GM19463 (cell line): ENCODE measurements around the gene FOLH1.
"Not testable (repeated sequence)": the region's sequence is repeated elsewhere in the genome, so short reads cannot be mapped to it uniquely, and the experiment has no call there.

Experiments used
- ATAC-seq: cut with Tn5 transposase; IDR thresholded peaks from one replicate; pipeline ENCODE4 v1.9.1; 2021; ENCODE audit warnings: mild to moderate bottlenecking, moderate library complexity; ENCODE audit not compliant: unreplicated experiment

The FOLH1 gene

GRCh38 chr11:49208006-49208721 lies at the start of gene FOLH1:
FOLH1 (minus strand) TSS chr11:49208602; CDS start chr11:49208409, 193 bp downstream.
- ATAC-seq, result no peak

GRCh38 chr11:49255148-49255547 lies 46.7 kb upstream of the FOLH1 start:
- ATAC-seq, result not testable (repeated sequence)

DNA sequence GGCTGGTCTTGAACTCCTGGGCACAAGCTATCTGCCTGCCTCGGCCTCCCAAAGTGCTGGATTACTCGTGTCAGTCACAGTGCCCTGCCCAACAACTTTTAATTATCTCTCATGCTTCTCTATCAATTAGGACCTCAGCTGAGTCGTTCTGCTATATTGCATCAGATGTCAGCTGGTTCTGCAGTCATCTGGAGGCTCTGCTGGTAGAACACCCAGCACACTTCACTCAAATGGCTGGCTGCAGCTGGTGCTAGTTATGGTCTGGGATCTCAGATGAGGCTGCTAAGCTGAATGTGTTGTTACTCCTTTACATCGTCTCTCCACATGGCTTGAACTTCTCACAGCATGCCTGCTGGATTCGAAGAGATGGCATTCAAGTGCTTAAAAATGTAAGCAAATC lies 42.8 kb upstream of the FOLH1 start:
- not testable (repeated sequence) for ATAC-seq

DNA sequence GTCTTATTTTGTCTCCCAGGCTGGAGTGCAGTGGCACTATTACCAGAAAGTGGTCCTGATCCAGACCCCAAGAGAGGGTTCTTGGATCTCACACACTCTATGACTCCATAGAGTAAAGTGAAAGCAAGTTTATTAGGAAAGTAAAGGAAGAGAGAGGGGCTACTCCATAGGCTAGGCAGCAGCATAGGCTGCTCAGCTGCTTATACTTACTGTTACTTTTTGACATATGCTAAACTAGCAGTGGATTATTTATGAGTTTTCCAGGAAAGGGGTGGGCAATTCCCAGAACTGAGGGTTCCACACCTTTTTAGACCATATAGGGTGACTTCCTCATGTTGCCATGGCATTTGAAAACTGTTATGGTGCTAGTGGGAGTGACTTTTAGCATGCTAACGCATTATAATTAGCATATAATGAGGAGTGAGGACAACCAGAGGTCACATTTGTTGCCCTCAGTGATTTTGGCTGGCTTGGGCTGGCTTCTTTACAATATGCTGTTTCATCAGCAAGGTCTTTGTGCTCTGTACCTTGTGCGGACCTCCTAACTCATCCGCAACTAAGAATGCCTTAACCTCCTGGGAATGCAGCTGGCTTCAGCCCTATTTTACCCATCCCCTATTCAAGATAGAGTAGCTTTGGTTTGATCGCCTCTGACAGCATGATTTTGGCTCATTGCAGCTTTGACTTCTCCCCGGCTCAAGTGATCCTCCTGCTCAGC lies 42.2 kb upstream of the FOLH1 start:
- ATAC-seq, result not testable (repeated sequence)

DNA sequence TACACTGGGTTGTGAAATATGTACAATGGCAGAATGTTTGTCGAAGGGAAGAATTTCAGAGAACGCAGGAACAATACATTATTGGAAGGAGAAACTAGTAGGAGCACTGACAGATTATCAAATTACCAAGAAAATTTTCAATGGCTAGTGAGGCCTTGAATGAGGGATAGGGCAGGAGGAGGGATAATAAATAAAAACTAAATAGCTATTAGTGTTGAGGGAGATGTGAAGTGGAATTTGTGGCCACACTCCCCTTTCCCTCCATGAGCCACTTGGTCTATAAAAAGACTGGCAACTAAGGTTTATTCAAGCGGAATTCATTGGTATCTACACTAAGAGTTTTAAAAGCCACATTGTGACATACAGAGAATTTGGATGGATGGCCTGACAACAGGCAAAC lies 41.0 kb upstream of the FOLH1 start:
- not testable (repeated sequence) for ATAC-seq

- not testable (repeated sequence) for ATAC-seq
Observed at GRCh38 chr11:49233685-49234084, 25.3 kb upstream of the FOLH1 start.

- ATAC-seq, result not testable (repeated sequence)
Observed at GRCh38 chr11:49233019-49233418, 24.6 kb upstream of the FOLH1 start.

- not testable (repeated sequence) for ATAC-seq
Observed at GRCh38 chr11:49231725-49232124, 23.3 kb upstream of the FOLH1 start.

GRCh38 chr11:49230534-49230933 lies 22.1 kb upstream of the FOLH1 start:
- not testable (repeated sequence) for ATAC-seq

DNA sequence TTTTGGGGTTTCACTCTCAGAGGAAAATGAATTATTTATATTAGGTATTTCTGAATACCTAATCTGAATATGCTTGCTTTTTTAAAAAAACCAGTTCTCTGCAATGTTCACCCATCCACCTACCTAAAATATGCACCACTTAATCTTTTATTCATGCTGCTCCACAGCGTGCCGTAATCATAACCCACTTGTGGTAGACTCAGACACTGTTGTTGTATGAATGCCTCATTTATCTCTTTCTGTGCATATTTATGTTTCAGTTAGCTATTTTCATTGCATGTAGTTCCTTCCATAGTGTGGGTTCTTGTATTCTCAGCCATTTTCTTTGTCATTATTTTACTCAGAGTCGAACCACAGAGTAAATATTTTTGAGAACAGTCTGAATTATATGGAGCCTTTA lies 21.6 kb upstream of the FOLH1 start:
- not testable (repeated sequence) for ATAC-seq

- ATAC-seq, result not testable (repeated sequence)
Observed at GRCh38 chr11:49229136-49229535, 20.7 kb upstream of the FOLH1 start.

DNA sequence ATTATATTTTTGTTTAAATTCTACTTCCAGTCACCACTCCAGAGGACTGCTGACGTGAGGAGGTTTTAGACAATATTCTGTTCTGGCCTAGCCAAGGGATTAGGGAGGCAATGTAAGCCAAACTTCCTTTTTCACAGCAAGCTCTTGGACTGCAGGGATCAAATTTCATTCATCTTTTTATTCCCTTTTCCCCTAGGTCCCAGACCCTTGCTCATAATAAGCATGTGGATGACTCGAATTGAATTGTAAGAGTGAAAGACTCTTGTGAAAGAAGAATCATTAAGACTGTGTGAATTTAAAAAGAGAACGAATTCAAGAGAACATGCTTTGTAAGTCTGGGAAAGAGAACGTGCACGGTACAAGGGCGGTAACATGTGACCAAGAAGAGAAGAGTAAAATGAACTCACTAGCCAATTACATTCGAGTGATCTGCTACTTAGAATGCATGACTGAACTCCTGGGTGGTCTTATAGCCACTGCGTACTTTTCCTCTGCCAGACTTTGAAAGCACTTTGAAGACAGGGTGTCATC lies 16.9 kb upstream of the FOLH1 start:
- ATAC-seq, result not testable (repeated sequence)

DNA sequence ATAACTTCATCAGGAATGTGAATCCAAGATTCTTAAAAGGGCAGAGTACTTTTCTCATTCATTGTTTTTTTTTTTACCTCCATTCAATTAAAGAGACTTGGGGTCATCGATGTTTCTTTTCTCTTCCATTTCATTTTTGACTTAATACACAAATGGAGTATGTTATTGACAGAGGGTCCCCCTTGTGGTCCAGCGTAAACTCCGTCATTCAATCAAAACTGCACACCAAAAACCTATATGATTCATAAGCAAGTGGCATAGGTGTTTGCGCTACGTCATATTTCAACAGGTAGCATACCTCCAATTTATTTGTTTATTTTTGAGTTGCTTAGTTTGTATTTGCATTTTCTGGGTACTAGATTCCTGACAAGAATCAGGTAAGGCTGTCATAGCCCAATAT lies 12.7 kb upstream of the FOLH1 start:
- ATAC-seq, result no peak

DNA sequence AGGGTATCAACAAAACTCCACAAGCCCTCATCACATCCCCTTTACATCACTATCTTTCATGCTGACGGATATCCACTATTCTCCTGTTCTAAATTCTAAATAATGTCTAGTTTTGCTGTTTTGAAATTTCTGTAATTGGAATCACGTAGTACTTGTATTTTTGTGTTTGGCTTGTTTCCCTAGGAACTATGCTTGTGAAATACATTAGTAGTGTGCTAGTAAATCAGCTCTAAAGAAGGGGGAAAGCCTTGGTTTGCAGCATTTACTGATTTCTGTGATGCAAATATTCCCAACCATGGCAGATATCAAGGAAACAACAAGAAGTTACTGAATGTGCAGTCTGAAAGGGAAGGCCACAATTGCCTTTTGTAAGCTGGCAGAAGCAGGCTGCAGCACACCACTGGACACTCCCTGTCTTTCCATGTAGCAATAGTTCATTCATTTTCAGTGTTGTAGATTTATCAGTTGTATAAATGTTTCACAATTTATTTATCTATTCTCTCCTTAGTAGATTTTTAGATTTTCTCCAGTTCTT lies 4.7 kb upstream of the FOLH1 start:
- no peak for ATAC-seq

DNA sequence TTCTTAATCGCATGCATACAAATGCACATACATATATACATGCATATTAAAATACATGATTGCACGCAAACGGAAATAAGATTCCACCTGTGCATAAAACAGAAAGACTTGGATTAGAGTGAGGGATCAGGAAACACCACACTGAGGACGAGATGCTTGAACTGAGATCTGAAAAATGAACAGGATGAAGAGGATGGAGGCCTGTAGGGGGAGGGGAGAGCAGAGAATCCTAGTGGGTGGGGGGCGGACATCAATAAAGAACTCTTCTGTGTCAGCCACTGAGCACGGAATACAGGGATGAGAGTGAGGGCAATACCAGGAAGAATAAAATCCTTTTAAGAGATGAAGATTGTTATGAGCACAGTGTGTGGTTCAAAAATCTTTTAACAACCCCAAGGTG lies 1.4 kb downstream of the FOLH1 start:
- ATAC-seq, result not testable (repeated sequence)

- ATAC-seq, result no peak
Observed at GRCh38 chr11:49202287-49202976, 6.0 kb downstream of the FOLH1 start.

- not testable (repeated sequence) for ATAC-seq
Observed at GRCh38 chr11:49196775-49197174, 11.6 kb downstream of the FOLH1 start.

DNA sequence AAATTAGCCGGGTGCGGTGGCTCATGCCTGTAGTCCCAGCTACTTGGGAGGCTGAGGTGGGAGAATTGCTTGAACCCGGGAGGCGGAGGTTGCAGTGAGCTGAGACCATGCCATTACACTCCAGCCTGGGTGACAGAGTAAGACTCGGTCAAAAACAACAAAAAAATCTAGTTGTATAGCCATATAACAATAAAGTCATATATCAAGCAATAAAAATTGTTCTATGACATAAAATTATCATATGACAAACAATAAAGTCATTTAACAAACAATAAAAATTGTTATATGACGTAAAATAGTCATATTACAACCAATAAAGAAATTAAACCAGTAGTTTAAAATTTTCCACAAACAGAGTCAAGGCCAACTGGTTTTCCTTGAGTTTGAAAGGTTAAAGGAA lies 12.4 kb downstream of the FOLH1 start:
- ATAC-seq, result not testable (repeated sequence)

DNA sequence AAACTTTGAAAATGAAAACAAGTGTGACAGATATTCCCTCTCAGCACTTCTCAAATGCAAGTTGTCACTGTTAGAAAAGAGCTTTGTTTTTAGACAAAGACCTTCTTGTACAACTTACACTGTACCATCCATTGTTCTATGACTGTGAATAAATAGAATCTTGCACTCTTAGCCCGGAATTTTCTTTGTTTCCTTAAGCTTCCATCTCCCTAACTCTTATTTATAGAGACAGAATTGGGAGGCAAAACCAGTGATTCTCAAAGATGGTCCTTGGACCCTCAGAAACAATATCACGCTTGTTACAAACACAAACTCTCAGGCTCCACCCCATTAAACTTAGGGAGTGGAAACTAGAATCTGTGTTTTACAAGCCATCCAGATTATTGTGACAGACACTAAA lies 18.1 kb downstream of the FOLH1 start:
- not testable (repeated sequence) for ATAC-seq

DNA sequence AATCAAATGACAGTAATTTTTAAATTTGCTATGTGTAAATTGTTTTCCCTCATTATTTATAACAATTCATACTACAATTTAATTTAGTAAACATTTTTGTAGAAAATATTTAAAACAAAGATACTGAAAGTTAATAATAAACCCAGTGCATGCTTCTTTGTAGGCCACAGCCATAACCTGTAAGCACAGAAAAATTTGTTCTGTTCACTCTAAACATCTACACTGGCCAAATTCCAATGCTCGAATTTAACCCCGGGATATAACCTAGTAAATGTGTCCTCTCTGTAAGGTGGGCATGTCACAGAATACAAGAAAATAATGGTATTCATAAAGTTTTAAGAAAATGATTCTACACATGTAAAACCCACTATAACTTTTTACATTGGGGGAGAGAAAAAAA lies 22.2 kb downstream of the FOLH1 start:
- not testable (repeated sequence) for ATAC-seq

DNA sequence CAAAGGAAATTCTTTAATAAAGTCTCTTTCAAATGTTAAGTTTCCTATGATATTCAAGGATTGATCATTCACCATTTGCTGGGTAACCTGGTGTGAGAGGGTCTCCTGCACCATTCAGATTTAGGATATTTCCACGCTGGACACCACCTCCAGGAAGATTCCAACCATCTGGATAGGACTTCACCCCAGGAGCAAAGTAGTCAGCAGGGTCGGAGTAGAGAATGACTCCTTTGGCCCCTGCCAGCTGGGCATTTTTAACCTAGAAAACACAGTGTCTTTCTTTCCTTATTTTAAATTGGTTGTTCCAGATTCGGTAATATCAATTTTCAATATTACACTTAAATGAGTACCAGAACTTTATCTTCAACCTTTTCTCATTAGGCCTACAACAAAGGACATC lies 22.8 kb downstream of the FOLH1 start:
- not testable (repeated sequence) for ATAC-seq
